Erythroblast (primary cell): ENCODE data around the gene BMP8B.

Source experiments
- GATA1 ChIP-seq: IDR thresholded peaks from 2 replicates; pipeline ENCODE4 v1.6.1; 2011; ENCODE audit warnings: low read depth, mild to moderate bottlenecking, control low read depth, low read length, moderate library complexity
- POLR2A ChIP-seq: IDR thresholded peaks from 2 replicates; pipeline ENCODE4 v1.6.1; 2011; ENCODE audit warnings: mild to moderate bottlenecking, low read length

DNA sequence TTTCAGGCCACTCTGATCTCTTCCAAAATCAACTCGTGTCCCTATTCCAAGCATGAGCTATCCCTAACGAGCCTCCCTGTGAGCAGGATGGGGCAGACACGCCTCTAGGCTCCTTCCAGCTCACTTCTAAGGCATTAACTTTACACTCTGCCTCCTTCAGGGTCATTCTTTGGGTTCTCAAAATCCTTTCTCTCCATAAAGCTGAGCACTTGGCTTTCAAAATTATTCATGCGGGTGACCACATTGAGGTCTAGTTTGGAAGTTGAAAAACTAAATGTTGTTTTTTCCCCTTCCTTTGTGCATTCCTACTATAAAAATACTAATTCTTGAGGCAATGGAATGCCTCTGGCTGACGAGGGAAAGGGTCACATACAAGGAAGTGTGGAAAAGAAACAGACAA, 33.5 kb upstream of the BMP8B start:
- TF ChIP-seq POLR2A (no peak), GATA1 (no peak)
